ENCODE results near the gene TNFRSF1B. TPM values are rescaled to one million over a fixed set of nuclear protein-coding genes. Genes with fewer than 3 reads are reported as not detected.

The TNFRSF1B gene
- total and polyA plus RNA-seq, 9 of the 15 experiments (the other 6 are each of a cell fraction or from before 2014, with no cell fraction given): 8.8 to 91.3 (median 36.0) TPM

- H3K4me3 ChIP-seq: no peak overlapping the region
- ChIA-PET CTCF (ENCODE audit: low intra/inter-chr PET ratio) (no interaction called here), POLR2A (interaction anchor here (1.2 to 3.1 kb wide), 4 partner anchors 8 to 22 kb away, joined by 3 to 18 read pairs (median 7); partner anchors contain the start of gene TNFRSF1B)
- H3K79me2 ChIP-seq (ENCODE audit: control insufficient read depth, insufficient read depth, low read length): peaks cover 39% of the 10 kb centered on the region
- H3K4me1 ChIP-seq (replicated peaks in 1 of 2; ENCODE audit: control insufficient read depth in 2 of 2, insufficient read depth in 2 of 2, low read length in 2 of 2): peaks cover 25 to 49% of the 10 kb centered on the region in 2 experiments
- WGBS (ENCODE audit: insufficient coverage, low coverage, missing lambda C conversion rate): 86% methylated on average over 14 of the region's 14 CpGs
- no peaks in the 10 kb centered on the region for H3K9me3 ChIP-seq (replicated peaks; ENCODE audit: control insufficient read depth, insufficient read depth, low read depth, low read length)
- BruUV-seq (replicated peaks): no TSS peak
- peak overlapping the region in 1 of 2 experiments; percentile 28; a peak in 1 of 4 replicates for H3K9ac ChIP-seq (ENCODE audit: insufficient read depth in 1 of 2, low read depth in 2 of 2, low read length in 2 of 2)
- H2AFZ ChIP-seq (ENCODE audit: low read depth, low read length): no peak overlapping the region
- H3K27ac ChIP-seq (ENCODE audit: extremely low read depth, low read depth, low read length): no peak overlapping the region
- intact Hi-C loops (cut with micrococcal nuclease) (no loop called here), in situ Hi-C loops (cut with MboI) (no loop called here)
- H3K4me2 ChIP-seq (ENCODE audit: insufficient read depth, low read length): no peak overlapping the region
- H4K20me1 ChIP-seq (replicated peaks; ENCODE audit: control insufficient read depth, insufficient read depth, low read length): peaks cover 43% of the 10 kb centered on the region
- H3K36me3 ChIP-seq (ENCODE audit: control insufficient read depth, insufficient read depth, low read length): peaks cover 22% of the 10 kb centered on the region; the same call in 2 of the 3 replicates
- H3K9me1 ChIP-seq (ENCODE audit: control insufficient read depth, insufficient read depth, low read length): peaks cover 5% of the 10 kb centered on the region
- no peaks in the 10 kb centered on the region for H3K27me3 ChIP-seq (ENCODE audit: control insufficient read depth in 2 of 2, insufficient read depth in 2 of 2, low read length in 2 of 2)
- no peak for FAIRE-seq
- no peak for DNase-seq (ENCODE audit: extremely low read depth in 1 of 4, low spot score in 3 of 4)
- no peak for ATAC-seq
- peak; percentile 48 for TF ChIP-seq NFIC (IDR thresholded peaks at IDR 0.05)
- TF ChIP-seq MITF (IDR thresholded peaks at IDR 0.05): no peak
- TF ChIP-seq NBN (IDR thresholded peaks at IDR 0.05; ENCODE audit: low read depth): no peak
- no peak for TF ChIP-seq ZNF778 (CRISPR knock-in tag; IDR thresholded peaks at IDR 0.05)
- no peak for TF ChIP-seq ZNF449 (CRISPR knock-in tag; IDR thresholded peaks at IDR 0.05)
- no peak for TF ChIP-seq SIX5 (IDR thresholded peaks at IDR 0.05; ENCODE audit: borderline replicate concordance in 1 of 2, insufficient read depth in 1 of 2, low read depth in 1 of 2, low read length in 2 of 2)
- no peak for TF ChIP-seq ZNF57 (CRISPR knock-in tag; IDR thresholded peaks at IDR 0.05)
- TF ChIP-seq, protein P1, sequence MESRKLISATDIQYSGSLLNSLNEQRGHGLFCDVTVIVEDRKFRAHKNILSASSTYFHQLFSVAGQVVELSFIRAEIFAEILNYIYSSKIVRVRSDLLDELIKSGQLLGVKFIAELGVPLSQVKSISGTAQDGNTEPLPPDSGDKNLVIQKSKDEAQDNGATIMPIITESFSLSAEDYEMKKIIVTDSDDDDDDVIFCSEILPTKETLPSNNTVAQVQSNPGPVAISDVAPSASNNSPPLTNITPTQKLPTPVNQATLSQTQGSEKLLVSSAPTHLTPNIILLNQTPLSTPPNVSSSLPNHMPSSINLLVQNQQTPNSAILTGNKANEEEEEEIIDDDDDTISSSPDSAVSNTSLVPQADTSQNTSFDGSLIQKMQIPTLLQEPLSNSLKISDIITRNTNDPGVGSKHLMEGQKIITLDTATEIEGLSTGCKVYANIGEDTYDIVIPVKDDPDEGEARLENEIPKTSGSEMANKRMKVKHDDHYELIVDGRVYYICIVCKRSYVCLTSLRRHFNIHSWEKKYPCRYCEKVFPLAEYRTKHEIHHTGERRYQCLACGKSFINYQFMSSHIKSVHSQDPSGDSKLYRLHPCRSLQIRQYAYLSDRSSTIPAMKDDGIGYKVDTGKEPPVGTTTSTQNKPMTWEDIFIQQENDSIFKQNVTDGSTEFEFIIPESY (CRISPR knock-in tag; IDR thresholded peaks at IDR 0.05): 0 out of 2 replicates have a peak, but pooled peaks have one; percentile 66
Observed at GRCh38 chr1:12177999-12178441, 11.2 kb downstream of the TNFRSF1B start.
